Measurements from ENCODE around the gene DIP2B. TPM values are rescaled to one million over a fixed set of nuclear protein-coding genes. Genes with fewer than 3 reads are reported as not detected.

The DIP2B gene
- total RNA-seq, 1 experiment from 2014 or later, result 26.1 TPM

DNA sequence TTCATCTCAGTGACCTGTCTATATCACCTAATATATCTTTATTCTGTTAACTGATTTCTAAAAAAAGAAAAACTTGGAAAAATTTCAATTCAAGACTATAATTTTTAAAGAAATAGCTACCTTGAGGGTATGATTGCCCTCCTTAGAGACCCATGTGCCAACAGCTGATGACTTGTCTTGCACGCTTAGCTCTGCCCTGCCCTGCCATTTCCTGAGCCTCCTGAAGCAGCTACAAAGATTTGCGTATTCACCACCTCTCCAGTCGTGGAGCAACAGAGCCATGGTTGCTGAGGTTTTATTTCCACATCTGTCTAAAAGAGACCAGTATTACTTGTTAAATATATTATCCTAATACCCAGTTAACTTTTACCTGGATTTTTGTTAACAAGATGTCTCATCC lies 167.4 kb downstream of the DIP2B start (continued):
- TF ChIP-seq, protein P1, sequence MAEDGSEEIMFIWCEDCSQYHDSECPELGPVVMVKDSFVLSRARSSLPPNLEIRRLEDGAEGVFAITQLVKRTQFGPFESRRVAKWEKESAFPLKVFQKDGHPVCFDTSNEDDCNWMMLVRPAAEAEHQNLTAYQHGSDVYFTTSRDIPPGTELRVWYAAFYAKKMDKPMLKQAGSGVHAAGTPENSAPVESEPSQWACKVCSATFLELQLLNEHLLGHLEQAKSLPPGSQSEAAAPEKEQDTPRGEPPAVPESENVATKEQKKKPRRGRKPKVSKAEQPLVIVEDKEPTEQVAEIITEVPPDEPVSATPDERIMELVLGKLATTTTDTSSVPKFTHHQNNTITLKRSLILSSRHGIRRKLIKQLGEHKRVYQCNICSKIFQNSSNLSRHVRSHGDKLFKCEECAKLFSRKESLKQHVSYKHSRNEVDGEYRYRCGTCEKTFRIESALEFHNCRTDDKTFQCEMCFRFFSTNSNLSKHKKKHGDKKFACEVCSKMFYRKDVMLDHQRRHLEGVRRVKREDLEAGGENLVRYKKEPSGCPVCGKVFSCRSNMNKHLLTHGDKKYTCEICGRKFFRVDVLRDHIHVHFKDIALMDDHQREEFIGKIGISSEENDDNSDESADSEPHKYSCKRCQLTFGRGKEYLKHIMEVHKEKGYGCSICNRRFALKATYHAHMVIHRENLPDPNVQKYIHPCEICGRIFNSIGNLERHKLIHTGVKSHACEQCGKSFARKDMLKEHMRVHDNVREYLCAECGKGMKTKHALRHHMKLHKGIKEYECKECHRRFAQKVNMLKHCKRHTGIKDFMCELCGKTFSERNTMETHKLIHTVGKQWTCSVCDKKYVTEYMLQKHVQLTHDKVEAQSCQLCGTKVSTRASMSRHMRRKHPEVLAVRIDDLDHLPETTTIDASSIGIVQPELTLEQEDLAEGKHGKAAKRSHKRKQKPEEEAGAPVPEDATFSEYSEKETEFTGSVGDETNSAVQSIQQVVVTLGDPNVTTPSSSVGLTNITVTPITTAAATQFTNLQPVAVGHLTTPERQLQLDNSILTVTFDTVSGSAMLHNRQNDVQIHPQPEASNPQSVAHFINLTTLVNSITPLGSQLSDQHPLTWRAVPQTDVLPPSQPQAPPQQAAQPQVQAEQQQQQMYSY (CRISPR knock-in tag; IDR thresholded peaks at IDR 0.05), result no peak
- TF ChIP-seq, protein P2, sequence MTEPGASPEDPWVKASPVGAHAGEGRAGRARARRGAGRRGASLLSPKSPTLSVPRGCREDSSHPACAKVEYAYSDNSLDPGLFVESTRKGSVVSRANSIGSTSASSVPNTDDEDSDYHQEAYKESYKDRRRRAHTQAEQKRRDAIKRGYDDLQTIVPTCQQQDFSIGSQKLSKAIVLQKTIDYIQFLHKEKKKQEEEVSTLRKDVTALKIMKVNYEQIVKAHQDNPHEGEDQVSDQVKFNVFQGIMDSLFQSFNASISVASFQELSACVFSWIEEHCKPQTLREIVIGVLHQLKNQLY (CRISPR knock-in tag; IDR thresholded peaks at IDR 0.05), result no peak

- H3K4me3 Mint-ChIP-seq, result no peak overlapping the region
- no peak for ATAC-seq
- CTCF ChIA-PET, result no interaction called here
These were observed 172.0 kb downstream of the DIP2B start for GRCh38 chr12:50676756-50677155.

More at GRCh38 chr12:50676756-50677155, 172.0 kb downstream of the DIP2B start:
- DNase-seq (ENCODE audit: low spot score), result no peak
- POLR2A ChIA-PET, result interaction anchor here (0.6 kb wide), 1 partner anchor 453 kb away, joined by 4 read pairs; no protein-coding TSS in a partner anchor
- TF ChIP-seq ESRRA (CRISPR knock-in tag; IDR thresholded peaks at IDR 0.05; ENCODE audit: borderline replicate concordance), result no peak
- no peak for TF ChIP-seq ATF6 (CRISPR knock-in tag; IDR thresholded peaks at IDR 0.05)
- TF ChIP-seq, protein P3, sequence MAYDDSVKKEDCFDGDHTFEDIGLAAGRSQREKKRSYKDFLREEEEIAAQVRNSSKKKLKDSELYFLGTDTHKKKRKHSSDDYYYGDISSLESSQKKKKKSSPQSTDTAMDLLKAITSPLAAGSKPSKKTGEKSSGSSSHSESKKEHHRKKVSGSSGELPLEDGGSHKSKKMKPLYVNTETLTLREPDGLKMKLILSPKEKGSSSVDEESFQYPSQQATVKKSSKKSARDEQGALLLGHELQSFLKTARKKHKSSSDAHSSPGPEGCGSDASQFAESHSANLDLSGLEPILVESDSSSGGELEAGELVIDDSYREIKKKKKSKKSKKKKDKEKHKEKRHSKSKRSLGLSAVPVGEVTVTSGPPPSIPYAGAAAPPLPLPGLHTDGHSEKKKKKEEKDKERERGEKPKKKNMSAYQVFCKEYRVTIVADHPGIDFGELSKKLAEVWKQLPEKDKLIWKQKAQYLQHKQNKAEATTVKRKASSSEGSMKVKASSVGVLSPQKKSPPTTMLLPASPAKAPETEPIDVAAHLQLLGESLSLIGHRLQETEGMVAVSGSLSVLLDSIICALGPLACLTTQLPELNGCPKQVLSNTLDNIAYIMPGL (CRISPR knock-in tag; IDR thresholded peaks at IDR 0.05), result no peak
- no peak for TF ChIP-seq FOXJ3 (CRISPR knock-in tag; IDR thresholded peaks at IDR 0.05; ENCODE audit: borderline replicate concordance)
- no peak for TF ChIP-seq ZNF219 (CRISPR knock-in tag; IDR thresholded peaks at IDR 0.05; ENCODE audit: borderline replicate concordance)
- no peak for TF ChIP-seq NR2C2 (CRISPR knock-in tag; IDR thresholded peaks at IDR 0.05)
- TF ChIP-seq NFE2L1 (CRISPR knock-in tag; IDR thresholded peaks at IDR 0.05), result no peak
- no peak for TF ChIP-seq RELA (CRISPR knock-in tag; IDR thresholded peaks at IDR 0.05; ENCODE audit: borderline replicate concordance)
- TF ChIP-seq, protein P4, sequence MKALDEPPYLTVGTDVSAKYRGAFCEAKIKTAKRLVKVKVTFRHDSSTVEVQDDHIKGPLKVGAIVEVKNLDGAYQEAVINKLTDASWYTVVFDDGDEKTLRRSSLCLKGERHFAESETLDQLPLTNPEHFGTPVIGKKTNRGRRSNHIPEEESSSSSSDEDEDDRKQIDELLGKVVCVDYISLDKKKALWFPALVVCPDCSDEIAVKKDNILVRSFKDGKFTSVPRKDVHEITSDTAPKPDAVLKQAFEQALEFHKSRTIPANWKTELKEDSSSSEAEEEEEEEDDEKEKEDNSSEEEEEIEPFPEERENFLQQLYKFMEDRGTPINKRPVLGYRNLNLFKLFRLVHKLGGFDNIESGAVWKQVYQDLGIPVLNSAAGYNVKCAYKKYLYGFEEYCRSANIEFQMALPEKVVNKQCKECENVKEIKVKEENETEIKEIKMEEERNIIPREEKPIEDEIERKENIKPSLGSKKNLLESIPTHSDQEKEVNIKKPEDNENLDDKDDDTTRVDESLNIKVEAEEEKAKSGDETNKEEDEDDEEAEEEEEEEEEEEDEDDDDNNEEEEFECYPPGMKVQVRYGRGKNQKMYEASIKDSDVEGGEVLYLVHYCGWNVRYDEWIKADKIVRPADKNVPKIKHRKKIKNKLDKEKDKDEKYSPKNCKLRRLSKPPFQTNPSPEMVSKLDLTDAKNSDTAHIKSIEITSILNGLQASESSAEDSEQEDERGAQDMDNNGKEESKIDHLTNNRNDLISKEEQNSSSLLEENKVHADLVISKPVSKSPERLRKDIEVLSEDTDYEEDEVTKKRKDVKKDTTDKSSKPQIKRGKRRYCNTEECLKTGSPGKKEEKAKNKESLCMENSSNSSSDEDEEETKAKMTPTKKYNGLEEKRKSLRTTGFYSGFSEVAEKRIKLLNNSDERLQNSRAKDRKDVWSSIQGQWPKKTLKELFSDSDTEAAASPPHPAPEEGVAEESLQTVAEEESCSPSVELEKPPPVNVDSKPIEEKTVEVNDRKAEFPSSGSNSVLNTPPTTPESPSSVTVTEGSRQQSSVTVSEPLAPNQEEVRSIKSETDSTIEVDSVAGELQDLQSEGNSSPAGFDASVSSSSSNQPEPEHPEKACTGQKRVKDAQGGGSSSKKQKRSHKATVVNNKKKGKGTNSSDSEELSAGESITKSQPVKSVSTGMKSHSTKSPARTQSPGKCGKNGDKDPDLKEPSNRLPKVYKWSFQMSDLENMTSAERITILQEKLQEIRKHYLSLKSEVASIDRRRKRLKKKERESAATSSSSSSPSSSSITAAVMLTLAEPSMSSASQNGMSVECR (CRISPR knock-in tag; IDR thresholded peaks at IDR 0.05; ENCODE audit: borderline replicate concordance), result no peak
- TF ChIP-seq FOXK1 (CRISPR knock-in tag; IDR thresholded peaks at IDR 0.05), result no peak
- no peak for TF ChIP-seq FOXP1 (CRISPR knock-in tag; IDR thresholded peaks at IDR 0.05; ENCODE audit: borderline replicate concordance)
- no peak for TF ChIP-seq ZNF317 (CRISPR knock-in tag; IDR thresholded peaks at IDR 0.05; ENCODE audit: borderline replicate concordance, low read depth)
- TF ChIP-seq ZNF138 (CRISPR knock-in tag; conservative IDR thresholded peaks at IDR 0.05), result no peak
- TF ChIP-seq ZNF232 (CRISPR knock-in tag; IDR thresholded peaks at IDR 0.05), result no peak
- TF ChIP-seq, protein P5, sequence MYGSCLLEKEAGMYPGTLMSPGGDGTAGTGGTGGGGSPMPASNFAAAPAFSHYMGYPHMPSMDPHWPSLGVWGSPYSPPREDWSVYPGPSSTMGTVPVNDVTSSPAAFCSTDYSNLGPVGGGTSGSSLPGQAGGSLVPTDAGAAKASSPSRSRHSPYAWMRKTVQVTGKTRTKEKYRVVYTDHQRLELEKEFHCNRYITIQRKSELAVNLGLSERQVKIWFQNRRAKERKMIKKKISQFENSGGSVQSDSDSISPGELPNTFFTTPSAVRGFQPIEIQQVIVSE (CRISPR knock-in tag; IDR thresholded peaks at IDR 0.05; ENCODE audit: borderline replicate concordance), result no peak
- no peaks in the 10 kb centered on the region for H3K9me3 Mint-ChIP-seq
- no peaks in the 10 kb centered on the region for H3K4me1 Mint-ChIP-seq
- peaks cover 39% of the 10 kb centered on the region for H3K36me3 Mint-ChIP-seq
- no peaks in the 10 kb centered on the region for H3K27me3 Mint-ChIP-seq (ENCODE audit: low read depth)
- H3K27ac Mint-ChIP-seq, result no peak overlapping the region
